Measurements from ENCODE around the gene FAM228A.
"Not testable (repeated sequence)": the region's sequence is repeated elsewhere in the genome, so short reads cannot be mapped to it uniquely, and the experiment has no call there.

FAM228A gene

DNA sequence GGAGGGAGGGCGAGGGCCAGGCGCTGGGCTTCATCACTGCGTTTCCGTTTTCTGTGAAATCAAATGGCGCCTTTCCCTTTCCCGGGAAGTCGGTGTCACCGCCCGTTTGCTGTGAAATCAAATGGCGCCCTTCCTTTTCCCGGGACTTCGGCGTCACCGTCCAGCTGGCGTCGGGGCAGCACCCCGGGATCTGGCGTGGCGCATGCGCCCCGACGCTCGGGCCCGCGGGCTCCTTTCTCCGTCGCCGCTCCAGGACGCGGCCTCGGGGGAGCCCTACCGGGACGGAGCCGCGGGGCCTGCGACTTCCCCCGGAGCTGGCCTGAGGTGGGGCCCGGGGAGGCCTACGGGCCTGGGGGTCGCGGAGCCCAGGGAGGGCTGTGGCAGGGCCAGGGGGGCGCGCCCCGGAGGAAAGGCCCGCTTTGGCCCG, at the start of gene FAM228A:
TSS of gene FAM228A (plus strand) at position 203 of the 427 bp plus-strand sequence. CDS start 428 bp downstream, outside the sequence.
- in situ Hi-C loops (cut with MboI; ENCODE audit: low sequenced_read_pairs) = no loop called here

- in situ Hi-C loops (cut with MboI; ENCODE audit: low sequenced_read_pairs) = no loop called here
Observed at GRCh38 chr2:24125956-24126355, 48.9 kb upstream of the FAM228A start.

- in situ Hi-C loops (cut with MboI; ENCODE audit: low sequenced_read_pairs) = no loop called here
Observed at GRCh38 chr2:24132543-24132942, 42.3 kb upstream of the FAM228A start.

GRCh38 chr2:24140305-24140704, 34.5 kb upstream of the FAM228A start:
- in situ Hi-C loops (cut with MboI; ENCODE audit: low sequenced_read_pairs) = not testable (repeated sequence)

DNA sequence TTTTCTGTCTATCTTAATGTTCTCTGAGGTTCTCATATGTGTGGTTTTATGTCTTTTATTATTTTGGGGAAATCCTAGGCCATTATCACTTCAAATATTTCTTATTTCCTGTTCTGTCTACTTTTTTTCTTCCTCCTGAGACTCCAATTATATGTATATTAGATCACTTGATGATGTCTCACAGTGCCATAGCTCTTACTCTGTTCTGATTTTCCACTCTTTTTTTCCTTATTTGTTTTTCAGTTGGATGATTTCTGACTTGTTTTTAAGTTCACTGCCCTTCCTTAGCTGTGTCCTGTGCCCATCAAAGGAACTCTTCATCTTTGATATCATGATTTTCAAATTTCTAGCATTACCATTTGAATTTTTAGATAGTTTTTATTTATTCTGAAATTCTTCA, 27.5 kb upstream of the FAM228A start:
- in situ Hi-C loops (cut with MboI; ENCODE audit: low sequenced_read_pairs) = no loop called here

DNA sequence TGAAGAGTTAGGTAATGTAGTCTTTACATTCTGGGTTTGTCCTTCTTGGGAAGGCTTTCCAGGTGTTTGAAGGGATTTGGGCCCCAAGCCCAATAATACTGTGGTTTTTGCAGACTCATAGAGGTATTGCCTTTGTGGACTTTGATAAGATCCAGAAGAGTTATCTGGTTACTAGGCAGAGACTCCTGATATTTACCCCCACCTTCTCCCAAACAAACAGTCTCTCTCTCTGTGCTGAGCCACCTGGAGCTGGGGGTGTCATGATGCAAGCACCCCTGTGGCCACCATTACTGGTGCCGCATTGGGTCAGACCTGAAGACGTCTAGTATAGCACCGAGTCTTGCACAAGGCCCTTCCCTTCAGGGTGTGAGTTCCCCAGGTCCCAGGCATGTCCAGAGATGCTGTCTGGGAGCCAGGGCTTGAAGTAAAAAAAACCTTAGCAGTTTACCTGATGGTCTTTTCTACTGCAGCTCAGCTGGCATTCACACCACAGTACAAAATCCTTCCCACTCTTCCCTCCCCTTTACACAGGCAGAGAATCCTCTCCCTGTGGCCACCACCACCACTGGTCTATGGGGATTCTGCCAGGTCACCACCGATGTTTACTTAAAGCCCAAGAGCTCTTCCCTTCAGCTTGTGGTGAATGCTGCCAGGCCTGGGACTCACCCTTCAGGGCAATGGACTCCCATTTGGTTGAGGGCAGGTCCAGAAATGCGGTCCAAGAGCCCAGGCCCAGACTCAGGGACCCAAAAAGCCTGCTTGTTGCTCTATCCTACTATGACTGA, 22.2 kb upstream of the FAM228A start:
- in situ Hi-C loops (cut with MboI; ENCODE audit: low sequenced_read_pairs) = no loop called here

GRCh38 chr2:24153478-24153877, 21.4 kb upstream of the FAM228A start:
- in situ Hi-C loops (cut with MboI; ENCODE audit: low sequenced_read_pairs) = no loop called here

DNA sequence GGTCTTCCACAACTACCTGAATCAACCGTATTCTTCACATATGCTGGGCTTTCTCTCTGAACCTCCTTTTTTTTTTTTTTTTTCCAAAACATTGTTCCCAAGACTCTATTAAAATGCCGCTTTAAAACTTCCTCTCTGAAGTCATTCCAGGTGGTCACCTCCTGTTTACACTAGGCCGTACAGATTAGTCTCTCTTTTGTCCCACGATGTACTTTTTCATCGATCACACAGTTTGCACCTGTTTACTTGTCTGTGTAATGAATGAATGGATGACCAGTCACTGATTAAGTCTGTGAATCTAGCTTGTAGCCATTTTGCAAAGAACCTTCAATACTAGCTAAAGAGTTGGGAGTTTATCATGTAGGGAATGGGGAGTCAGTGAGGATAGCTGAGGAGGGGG, 16.7 kb upstream of the FAM228A start:
- in situ Hi-C loops (cut with MboI; ENCODE audit: low sequenced_read_pairs) = no loop called here

DNA sequence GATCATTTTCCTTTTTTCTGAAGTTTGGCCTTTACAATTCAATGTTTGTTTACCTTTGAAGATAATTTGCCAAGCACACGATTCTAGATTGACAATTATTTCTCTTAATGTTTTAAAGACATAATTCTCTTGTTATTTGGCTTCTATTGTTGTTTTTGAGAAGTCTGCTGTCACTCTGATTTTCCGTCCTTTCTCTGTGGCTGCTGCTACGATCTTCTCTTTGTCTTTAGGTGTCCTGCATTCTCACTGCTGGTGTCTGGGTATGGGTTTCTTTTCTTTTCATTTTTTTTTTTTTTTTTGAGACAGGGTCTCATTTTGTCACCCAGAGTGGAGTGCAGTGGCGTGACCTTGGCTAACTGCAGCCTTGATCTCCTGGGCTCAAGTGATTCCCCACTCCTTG, 15.1 kb upstream of the FAM228A start:
- in situ Hi-C loops (cut with MboI; ENCODE audit: low sequenced_read_pairs) = no loop called here

DNA sequence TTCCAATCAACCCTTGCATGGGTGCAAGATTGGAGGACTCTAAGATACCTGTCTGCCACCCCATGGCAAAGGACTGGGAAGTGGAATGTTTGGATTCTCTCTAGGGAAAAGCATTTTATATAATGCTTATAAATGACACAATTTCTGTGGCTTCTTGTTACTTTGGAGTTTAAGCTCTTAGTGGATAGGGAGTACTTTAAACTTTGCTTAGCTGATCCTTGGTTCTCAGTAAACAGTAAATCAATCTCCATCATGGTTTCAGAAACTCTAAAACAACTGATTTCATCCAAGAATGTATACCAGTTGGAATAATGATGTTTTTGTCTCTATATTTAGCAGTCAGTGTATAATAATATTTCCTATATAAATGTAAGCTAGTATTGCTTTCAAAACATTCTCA, 14.1 kb upstream of the FAM228A start:
- in situ Hi-C loops (cut with MboI; ENCODE audit: low sequenced_read_pairs) = no loop called here

DNA sequence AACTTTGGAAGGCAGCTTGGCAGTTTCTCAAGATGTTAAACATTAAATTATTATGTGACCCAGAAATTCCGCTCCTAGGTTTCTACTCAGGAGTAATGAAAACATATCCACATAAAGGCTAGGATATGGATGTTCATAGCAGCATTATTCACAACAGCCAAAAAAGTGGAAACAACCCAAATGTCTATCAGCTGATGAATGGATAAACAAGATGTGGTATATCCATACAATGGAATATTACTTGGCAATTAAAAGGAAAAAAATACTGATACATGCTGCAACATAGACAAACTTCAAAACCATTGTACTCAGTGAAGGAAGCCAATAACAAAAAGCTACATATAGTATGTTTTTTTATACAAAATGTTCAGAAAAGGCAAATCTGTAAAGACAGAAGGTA, 12.4 kb upstream of the FAM228A start:
- in situ Hi-C loops (cut with MboI; ENCODE audit: low sequenced_read_pairs) = no loop called here

GRCh38 chr2:24163186-24163585, 11.7 kb upstream of the FAM228A start:
- in situ Hi-C loops (cut with MboI; ENCODE audit: low sequenced_read_pairs) = no loop called here

DNA sequence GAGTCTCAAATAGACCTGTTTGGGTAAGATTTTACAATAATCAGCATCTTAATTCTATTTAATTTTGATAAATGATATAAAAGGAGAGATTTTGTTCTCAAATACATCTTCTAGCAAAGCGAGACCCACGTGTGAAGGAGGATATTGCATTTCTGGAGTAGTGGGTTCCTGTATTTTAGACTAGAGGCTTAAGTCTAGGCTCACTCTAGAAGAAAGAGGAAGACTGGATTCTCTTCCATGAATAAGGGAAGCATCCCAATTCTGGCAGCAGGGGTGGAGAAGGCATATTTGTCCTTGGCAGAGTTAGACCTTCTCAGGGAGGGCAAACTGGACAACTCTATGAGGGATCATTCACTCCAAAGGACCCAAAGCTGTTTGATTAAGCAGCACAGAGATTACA, 11.3 kb upstream of the FAM228A start:
- in situ Hi-C loops (cut with MboI; ENCODE audit: low sequenced_read_pairs) = no loop called here

DNA sequence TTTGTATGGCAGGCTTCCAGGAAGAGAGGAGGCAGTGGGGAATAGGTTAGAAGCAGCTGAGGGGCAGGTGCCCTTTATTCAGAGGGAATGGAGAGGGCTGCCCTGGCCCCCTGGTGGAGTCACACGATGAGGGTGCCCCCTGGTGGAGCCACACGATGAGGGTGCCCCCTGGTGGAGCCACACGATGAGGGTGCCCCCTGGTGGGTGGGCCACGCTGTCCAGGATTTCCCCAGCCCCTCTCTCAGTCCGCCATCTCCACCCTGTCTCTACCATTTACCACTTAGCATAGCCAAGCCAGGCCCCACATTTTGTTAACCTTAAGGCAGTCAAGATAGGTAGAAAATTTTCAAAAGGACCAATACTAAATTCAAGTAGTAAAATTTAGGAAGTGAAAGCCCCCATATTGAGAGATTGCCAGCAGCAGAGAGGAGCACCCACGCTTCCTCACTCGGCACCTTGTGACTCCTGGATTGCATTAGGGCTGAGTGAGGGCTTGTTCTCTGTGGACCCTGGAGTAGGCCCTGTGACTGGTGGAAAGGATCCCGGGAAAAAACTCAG, 10.4 kb upstream of the FAM228A start:
- in situ Hi-C loops (cut with MboI; ENCODE audit: low sequenced_read_pairs) = no loop called here

GRCh38 chr2:24169023-24169422, 5.8 kb upstream of the FAM228A start:
- in situ Hi-C loops (cut with MboI; ENCODE audit: low sequenced_read_pairs) = no loop called here

- in situ Hi-C loops (cut with MboI; ENCODE audit: low sequenced_read_pairs) = no loop called here
Observed at GRCh38 chr2:24175631-24176187, 856 bp downstream of the FAM228A start.

DNA sequence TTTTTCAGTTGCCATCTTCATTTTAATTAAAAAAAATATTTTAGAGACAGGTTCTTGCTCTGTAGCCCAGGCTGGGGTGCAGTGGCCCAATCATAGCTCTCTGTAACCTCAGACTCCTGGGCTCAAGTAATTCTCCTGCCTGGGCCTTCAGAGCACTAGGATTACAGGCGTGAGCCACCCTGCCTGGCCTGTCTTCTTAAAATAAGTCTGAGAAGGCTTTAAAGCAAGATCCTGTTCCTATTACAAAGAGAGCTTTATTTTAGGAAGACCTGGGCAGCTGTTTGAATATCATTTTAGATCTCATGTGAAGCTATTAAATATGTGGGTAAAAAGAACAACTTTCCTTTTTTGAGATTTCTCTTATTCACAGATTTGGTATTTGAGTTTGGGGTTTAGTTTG, 1.5 kb downstream of the FAM228A start:
- in situ Hi-C loops (cut with MboI; ENCODE audit: low sequenced_read_pairs) = no loop called here

DNA sequence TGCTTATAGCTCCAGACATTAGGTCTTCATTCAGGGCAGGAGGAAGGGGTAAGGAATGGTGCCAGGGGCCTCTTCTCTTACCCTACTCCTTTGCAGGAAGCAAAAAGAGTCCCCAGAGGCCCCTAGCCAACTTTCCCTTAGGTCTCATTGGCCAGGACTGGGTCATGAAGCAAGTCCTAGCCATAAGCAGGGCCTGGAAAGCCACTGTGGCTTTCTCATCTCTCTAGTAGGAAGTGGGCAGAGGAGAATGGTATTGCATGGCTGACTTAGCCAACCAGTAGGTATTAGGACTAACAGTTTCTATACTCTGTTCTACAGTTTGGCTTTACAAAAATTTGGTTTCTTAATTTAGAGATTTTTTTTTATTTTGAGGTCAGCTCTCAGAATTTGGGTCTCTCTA, 4.8 kb downstream of the FAM228A start:
- in situ Hi-C loops (cut with MboI; ENCODE audit: low sequenced_read_pairs) = no loop called here

GRCh38 chr2:24181849-24182248, 7.0 kb downstream of the FAM228A start:
- in situ Hi-C loops (cut with MboI; ENCODE audit: low sequenced_read_pairs) = no loop called here

DNA sequence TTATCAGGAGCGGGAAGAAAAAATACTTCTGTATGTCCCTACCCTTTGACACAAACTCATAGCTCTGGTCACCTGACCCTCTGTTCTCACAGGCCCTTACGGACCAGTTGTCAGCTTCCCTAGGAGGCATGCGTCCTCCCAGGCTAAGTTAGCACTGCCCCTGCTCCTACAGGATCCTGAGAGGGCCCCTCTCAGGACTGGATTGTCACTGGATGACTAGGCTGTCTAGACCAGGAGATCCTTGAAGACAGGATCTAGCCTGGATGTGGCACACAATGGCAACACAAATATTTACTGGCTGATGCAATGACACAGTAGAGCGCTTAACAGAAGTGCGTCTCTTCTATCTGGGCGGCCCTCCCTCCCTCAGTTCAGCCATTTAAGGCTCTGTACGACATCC, 7.7 kb downstream of the FAM228A start:
- in situ Hi-C loops (cut with MboI; ENCODE audit: low sequenced_read_pairs) = no loop called here

DNA sequence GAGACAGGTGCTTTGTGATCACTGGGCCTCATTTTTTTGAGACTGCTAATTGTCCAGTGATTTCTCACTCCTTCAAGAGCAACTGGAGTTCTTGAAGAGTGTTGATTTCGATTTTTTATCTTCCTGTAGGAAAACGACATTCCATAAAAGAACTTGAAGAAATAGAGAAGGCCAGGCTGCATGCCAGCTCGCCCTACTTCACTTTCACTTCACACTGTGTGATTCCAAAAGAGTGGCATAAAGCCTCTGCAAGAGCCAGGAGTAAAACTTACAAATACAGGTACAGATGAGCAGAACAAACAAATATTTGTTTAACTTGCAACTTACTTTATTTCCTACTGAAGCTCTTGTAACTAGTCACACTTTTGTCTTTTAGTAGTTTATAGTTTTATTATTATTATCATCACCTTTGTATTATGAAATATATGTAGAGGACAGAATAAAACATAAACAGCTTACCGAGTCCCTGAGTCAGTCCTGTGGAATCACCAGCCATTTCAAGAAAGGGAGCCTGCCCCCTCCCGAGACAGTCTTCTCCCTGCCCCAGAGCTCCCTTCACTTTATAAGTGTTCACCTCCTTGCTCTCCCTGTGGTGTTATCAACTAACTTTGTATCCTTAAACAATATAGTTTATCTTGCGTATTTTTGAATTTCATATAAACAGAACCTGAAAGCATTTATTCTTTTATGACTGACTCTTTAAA, 8.7 kb downstream of the FAM228A start:
- in situ Hi-C loops (cut with MboI; ENCODE audit: low sequenced_read_pairs) = no loop called here

- in situ Hi-C loops (cut with MboI; ENCODE audit: low sequenced_read_pairs) = no loop called here
Observed at GRCh38 chr2:24189551-24189950, 14.7 kb downstream of the FAM228A start.

Data from hTERT RPE-1 (cell line).